ENCODE measurements around the gene EPAS1. TPM values are rescaled to one million over a fixed set of nuclear protein-coding genes. Genes with fewer than 3 reads are reported as not detected.

The EPAS1 gene
- total and polyA plus RNA-seq, 2 of the 8 experiments (the other 6 are each of a cell fraction or from before 2014, with no cell fraction given), result 2.0 to 4.9 TPM

DNA sequence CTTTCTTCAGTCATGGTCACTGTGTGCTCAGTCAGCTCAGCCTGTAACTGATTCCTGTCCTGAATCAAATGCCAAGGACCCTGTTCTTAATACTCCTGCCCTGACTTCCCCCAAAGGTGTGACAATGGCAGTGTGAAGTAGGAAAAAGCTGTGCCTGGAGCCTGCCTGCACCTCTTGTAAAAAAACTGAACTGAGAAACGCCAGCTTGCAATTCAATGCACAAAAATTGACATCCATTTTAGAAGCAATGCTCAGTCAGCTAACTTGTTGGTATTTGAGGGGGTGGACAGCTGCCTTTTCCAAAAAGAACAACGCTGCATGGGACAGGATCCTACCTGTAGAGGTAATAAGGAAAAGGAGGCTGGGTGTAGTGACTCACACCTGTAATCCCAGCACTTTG lies 115.9 kb downstream of the EPAS1 start (continued):
- TF ChIP-seq, protein P1, sequence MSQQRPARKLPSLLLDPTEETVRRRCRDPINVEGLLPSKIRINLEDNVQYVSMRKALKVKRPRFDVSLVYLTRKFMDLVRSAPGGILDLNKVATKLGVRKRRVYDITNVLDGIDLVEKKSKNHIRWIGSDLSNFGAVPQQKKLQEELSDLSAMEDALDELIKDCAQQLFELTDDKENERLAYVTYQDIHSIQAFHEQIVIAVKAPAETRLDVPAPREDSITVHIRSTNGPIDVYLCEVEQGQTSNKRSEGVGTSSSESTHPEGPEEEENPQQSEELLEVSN (IDR thresholded peaks at IDR 0.05), result no peak
